ENCODE results near the gene NTN1. TPM values are rescaled to one million over a fixed set of nuclear protein-coding genes. Genes with fewer than 3 reads are reported as not detected.

The NTN1 gene
- total and polyA plus RNA-seq, 2 of the 4 experiments (the other 2 are of a cell fraction), result under 0.01 to 0.07 TPM

- no peak overlapping the region for H4K8ac ChIP-seq (ENCODE audit: low read depth in 2 of 2, low read length in 2 of 2)
- H3K27ac ChIP-seq (ENCODE audit: insufficient read depth, low read length), result no peak overlapping the region
- DNase-seq (no peak), ATAC-seq (ENCODE audit: low read depth) (no peak)
- no peak overlapping the region for H2AFZ ChIP-seq (replicated peaks; ENCODE audit: low read length, poor library complexity)
- H2BK20ac ChIP-seq (ENCODE audit: low read depth, low read length), result no peak overlapping the region
- no peak overlapping the region for H4K91ac ChIP-seq (ENCODE audit: insufficient read depth, low read depth, low read length)
- WGBS, 2 experiments (ENCODE audit: extremely low coverage in 2 of 2, insufficient read length in 1 of 2), result 20% methylated on average over 1 of the region's 9 CpGs; no CpG with 5 or more reads in 1 of the 2 experiments
- no peak overlapping the region for H3K14ac ChIP-seq (replicated peaks; ENCODE audit: low read depth, low read length)
- no peak overlapping the region for H3K4me2 ChIP-seq (ENCODE audit: low read depth, low read length)
- ChIA-PET POLR2A (ENCODE audit: unreplicated experiment) (no interaction called here), CTCF (no interaction called here)
- in situ Hi-C loops (cut with MboI; ENCODE audit: low sequenced_read_pairs) (no loop called here), intact Hi-C loops (cut with micrococcal nuclease) (no loop called here), dilution Hi-C loops (cut with HindIII; ENCODE audit: low sequenced_read_pairs, unreplicated experiment) (no loop called here)
- H2BK120ac ChIP-seq (ENCODE audit: low read depth, low read length), result no peak overlapping the region
- no peak overlapping the region for H2AK5ac ChIP-seq (ENCODE audit: low read depth, low read length)
- no peaks in the 10 kb centered on the region for H4K20me1 ChIP-seq (ENCODE audit: insufficient read depth, low read length)
- no peaks in the 10 kb centered on the region for H3K36me3 ChIP-seq (ENCODE audit: control insufficient read depth, insufficient read depth, low read length)
- no TSS peak for BruUV-seq (replicated peaks)
- H3K4me3 ChIP-seq (ENCODE audit: insufficient read depth, low read depth, low read length), result no peak overlapping the region
- H3K4me1 ChIP-seq (ENCODE audit: control insufficient read depth, insufficient read depth, low read length), result no peaks in the 10 kb centered on the region
- no peak overlapping the region for H3K18ac ChIP-seq (ENCODE audit: low read depth, low read length)
- H3K79me1 ChIP-seq (ENCODE audit: low read depth in 1 of 2, low read length in 2 of 2), result no peaks in the 10 kb centered on the region
- no peak overlapping the region for H3K56ac ChIP-seq (ENCODE audit: extremely low read depth, insufficient read depth, low read length)
- H3K9ac ChIP-seq (ENCODE audit: low read depth, low read length), result no peak overlapping the region
- no peak overlapping the region for H2BK15ac ChIP-seq (ENCODE audit: low read depth, low read length)
- no peak overlapping the region for H3K23ac ChIP-seq (ENCODE audit: low read depth, low read length)
- no peaks in the 10 kb centered on the region for H3K9me1 ChIP-seq (ENCODE audit: insufficient read depth, low read length)
- H2BK5ac ChIP-seq (ENCODE audit: low read depth, low read length, poor library complexity, severe bottlenecking), result no peak overlapping the region
- peaks cover 21% of the 10 kb centered on the region for H3K9me3 ChIP-seq (ENCODE audit: control insufficient read depth, insufficient read depth, low read length)
- TF ChIP-seq BHLHE40 (IDR thresholded peaks at IDR 0.05; ENCODE audit: low read depth, low read length), result no peak
- no peak for TF ChIP-seq MXI1 (IDR thresholded peaks at IDR 0.05; ENCODE audit: borderline replicate concordance, low read depth, low read length)
- no peak overlapping the region for H3K4ac ChIP-seq (ENCODE audit: low read depth, low read length)
- no peaks in the 10 kb centered on the region for H3K27me3 ChIP-seq (ENCODE audit: control insufficient read depth, insufficient read depth, low read length)
- no peak overlapping the region for H2AK9ac ChIP-seq (replicated peaks; ENCODE audit: low read depth, low read length, poor library complexity)
- no peak overlapping the region for H4K5ac ChIP-seq (ENCODE audit: low read depth, low read length)
Observed at GRCh38 chr17:9087921-9088320, 66.6 kb downstream of the NTN1 start.
